NCI-H1417 treated with DMSO at 0.1 percent for 48 hours (cell line): ENCODE data around the gene RAI14.

Source experiments
- DNase-seq: peaks from one replicate; lab custom pipeline; 2025; lab: John Stamatoyannopoulos, UW

The RAI14 gene

GRCh38 chr5:34677428-34677827 lies 21.3 kb downstream of the RAI14 start:
- DNase-seq = no peak

GRCh38 chr5:34680896-34681295 lies 24.8 kb downstream of the RAI14 start:
- no peak for DNase-seq

- DNase-seq = no peak
Measured at GRCh38 chr5:34682926-34683623, 26.9 kb downstream of the RAI14 start.

GRCh38 chr5:34684281-34684979 lies 28.3 kb downstream of the RAI14 start:
- DNase-seq = peak; percentile 92

GRCh38 chr5:34684980-34685352 lies 28.8 kb downstream of the RAI14 start:
- no peak for DNase-seq

GRCh38 chr5:34685485-34686165 lies 29.5 kb downstream of the RAI14 start:
- DNase-seq = no peak

- no peak for DNase-seq
Measured at GRCh38 chr5:34686762-34687268, 30.7 kb downstream of the RAI14 start.

GRCh38 chr5:34687269-34688011 lies 31.3 kb downstream of the RAI14 start:
- no peak for DNase-seq

- DNase-seq = no peak
Measured at GRCh38 chr5:34688015-34688810, 32.1 kb downstream of the RAI14 start.

- DNase-seq = no peak
Measured at GRCh38 chr5:34690301-34690700, 34.2 kb downstream of the RAI14 start.

- DNase-seq = no peak
Measured at GRCh38 chr5:34690898-34691297, 34.8 kb downstream of the RAI14 start.

GRCh38 chr5:34691326-34691725 lies 35.2 kb downstream of the RAI14 start:
- DNase-seq = no peak

- no peak for DNase-seq
Measured at GRCh38 chr5:34692786-34693185, 36.7 kb downstream of the RAI14 start.

GRCh38 chr5:34694012-34694411 lies 37.9 kb downstream of the RAI14 start:
- no peak for DNase-seq

- DNase-seq = no peak
Measured at GRCh38 chr5:34694685-34695084, 38.6 kb downstream of the RAI14 start.

GRCh38 chr5:34695275-34696027 lies 39.3 kb downstream of the RAI14 start:
- no peak for DNase-seq

GRCh38 chr5:34697308-34698108 lies 41.4 kb downstream of the RAI14 start:
- no peak for DNase-seq

GRCh38 chr5:34698109-34698419 lies 41.9 kb downstream of the RAI14 start:
- no peak for DNase-seq

- DNase-seq = no peak
Measured at GRCh38 chr5:34698754-34699153, 42.6 kb downstream of the RAI14 start.
